Activated CD4-positive, alpha-beta memory T cell treated with anti-CD3 and anti-CD28 coated beads, Interleukin-2, amount 10 ng/mL, durations not matched to agents 7 days and 5 days (primary cell): ENCODE measurements around the gene ABCB6. TPM values are rescaled to one million over a fixed set of nuclear protein-coding genes. Genes with fewer than 3 reads are reported as not detected.

Experiments
- CTCF ChIA-PET: fragments of 350-600 bp; sonication (Branson Sonifier 250); formaldehyde crosslinking; loops from one replicate; lab custom pipeline; 2021; ENCODE audit warnings: antibody characterized with exemption, inconsistent platforms; lab: Charles Lee
- POLR2A ChIA-PET: fragments of 350-600 bp; sonication (Branson Sonifier 250); formaldehyde crosslinking; loops from one replicate; lab custom pipeline; 2021; ENCODE audit warnings: antibody characterized with exemption; lab: Charles Lee
- DNase-seq: peaks from one replicate; pipeline ENCODE4 v3.0.0-alpha.2; 2020
- H3K27ac Mint-ChIP-seq: one replicate; pipeline ENCODE4 v1.8.0; 2021; ENCODE audit warnings: mild to moderate bottlenecking, mixed read lengths
- H3K27me3 Mint-ChIP-seq: one replicate; pipeline ENCODE4 v1.8.0; 2021; ENCODE audit warnings: mixed read lengths
- H3K36me3 Mint-ChIP-seq: one replicate; pipeline ENCODE4 v1.8.0; 2021; ENCODE audit warnings: low read depth, mixed read lengths
- H3K4me1 Mint-ChIP-seq: one replicate; pipeline ENCODE4 v1.8.0; 2021; ENCODE audit warnings: mixed read lengths
- H3K4me3 Mint-ChIP-seq: one replicate; pipeline ENCODE4 v1.8.0; 2021; ENCODE audit warnings: mild to moderate bottlenecking, mixed read lengths
- H3K9me3 Mint-ChIP-seq: one replicate; pipeline ENCODE4 v1.8.0; 2021; ENCODE audit warnings: mixed read lengths
- total RNA-seq, 2 experiments: library from RNA; stranded (reverse); gene quantifications; one replicate each; pipeline ENCODE4 v1.2.3, GENCODE V29; 2021

The ABCB6 gene
- total RNA-seq, 2 experiments from 2014 or later: 15.2 to 17.9 TPM

DNA sequence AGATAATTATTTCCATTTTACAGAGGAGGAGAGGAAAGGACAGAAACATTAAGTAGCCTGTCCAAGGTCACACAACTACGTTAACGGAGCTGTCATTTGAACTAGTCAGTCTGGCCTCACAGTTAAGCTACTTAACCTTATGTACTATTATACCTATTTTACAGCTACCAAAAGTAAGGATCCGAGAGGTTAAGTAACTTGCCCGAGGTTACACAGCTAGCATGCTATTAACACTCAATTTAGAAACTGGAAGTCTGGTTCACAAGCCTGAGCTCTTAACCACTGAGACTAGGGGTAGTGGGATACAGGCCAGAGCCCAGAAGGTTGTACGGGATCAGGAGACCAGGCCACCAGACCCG, 26.0 kb upstream of the ABCB6 start:
- DNase-seq: no peak
- ChIA-PET POLR2A (interaction anchor here (0.6 to 15.2 kb wide), 17 partner anchors 9 to 143 kb away, joined by 3 to 425 read pairs (median 5); partner anchors contain the start of genes ABCB6, ANKZF1, ATG9A and CNPPD1), CTCF (interaction anchor here (0.9 to 3.7 kb wide), 12 partner anchors 10 to 351 kb away, joined by 3 to 32 read pairs (median 7); partner anchors contain the start of genes ANKZF1, ATG9A, CNPPD1 and DNAJB2)
- H3K4me3 Mint-ChIP-seq: peak overlapping the region; percentile 100
- peaks cover 60% of the 10 kb centered on the region for H3K4me1 Mint-ChIP-seq
- H3K9me3 Mint-ChIP-seq: no peaks in the 10 kb centered on the region
- H3K36me3 Mint-ChIP-seq: peaks cover 40% of the 10 kb centered on the region
- H3K27ac Mint-ChIP-seq: peak overlapping the region; percentile 81
- H3K27me3 Mint-ChIP-seq: no peaks in the 10 kb centered on the region

GRCh38 chr2:219243291-219243761, 24.6 kb upstream of the ABCB6 start:
- H3K36me3 Mint-ChIP-seq: peaks cover 31% of the 10 kb centered on the region
- peaks cover 46% of the 10 kb centered on the region for H3K4me1 Mint-ChIP-seq
- H3K4me3 Mint-ChIP-seq: peak overlapping the region; percentile 39
- DNase-seq: no peak
- no peaks in the 10 kb centered on the region for H3K27me3 Mint-ChIP-seq
- ChIA-PET CTCF (interaction anchor here (3.7 kb wide), 1 partner anchor 51 kb away, joined by 32 read pairs; no protein-coding TSS in a partner anchor), POLR2A (interaction anchor here (0.6 to 15.2 kb wide), 4 partner anchors 10 to 159 kb away, joined by 3 to 425 read pairs (median 40); partner anchors contain the start of genes ANKZF1, ATG9A, CNPPD1 and TUBA4A)
- H3K9me3 Mint-ChIP-seq: no peaks in the 10 kb centered on the region
- peak overlapping the region; percentile 56 for H3K27ac Mint-ChIP-seq

DNA sequence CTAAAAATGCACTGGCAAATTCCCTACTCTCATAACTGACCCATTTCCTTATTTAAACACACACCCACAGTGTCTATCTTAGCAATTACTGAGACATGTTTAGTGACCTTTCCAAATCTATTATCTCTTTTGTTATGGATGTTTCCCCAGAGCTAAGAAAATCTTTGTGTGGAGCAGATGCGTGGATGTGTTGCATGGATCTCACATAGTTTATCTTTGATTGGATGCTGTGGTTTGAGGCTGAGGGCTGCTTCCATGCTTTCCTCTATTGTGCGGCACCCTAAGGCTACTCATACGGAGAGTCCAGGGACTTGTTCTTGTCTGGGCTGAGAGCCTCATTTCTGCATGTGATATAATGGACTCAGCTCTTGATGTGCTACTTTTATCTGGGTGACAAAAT, 15.6 kb upstream of the ABCB6 start:
- no peak for DNase-seq
- Mint-ChIP-seq H3K36me3 (peaks cover 79% of the 10 kb centered on the region), H3K27me3 (no peaks in the 10 kb centered on the region), H3K27ac (no peak overlapping the region), H3K9me3 (no peaks in the 10 kb centered on the region), H3K4me1 (peaks cover 30% of the 10 kb centered on the region), H3K4me3 (no peak overlapping the region)
- ChIA-PET POLR2A (interaction anchor here (15.5 kb wide), 1 partner anchor 14 kb away, joined by 425 read pairs; the partner anchor contains the start of genes GLB1L, STK16, TUBA4A and TUBA4B), CTCF (no interaction called here)

DNA sequence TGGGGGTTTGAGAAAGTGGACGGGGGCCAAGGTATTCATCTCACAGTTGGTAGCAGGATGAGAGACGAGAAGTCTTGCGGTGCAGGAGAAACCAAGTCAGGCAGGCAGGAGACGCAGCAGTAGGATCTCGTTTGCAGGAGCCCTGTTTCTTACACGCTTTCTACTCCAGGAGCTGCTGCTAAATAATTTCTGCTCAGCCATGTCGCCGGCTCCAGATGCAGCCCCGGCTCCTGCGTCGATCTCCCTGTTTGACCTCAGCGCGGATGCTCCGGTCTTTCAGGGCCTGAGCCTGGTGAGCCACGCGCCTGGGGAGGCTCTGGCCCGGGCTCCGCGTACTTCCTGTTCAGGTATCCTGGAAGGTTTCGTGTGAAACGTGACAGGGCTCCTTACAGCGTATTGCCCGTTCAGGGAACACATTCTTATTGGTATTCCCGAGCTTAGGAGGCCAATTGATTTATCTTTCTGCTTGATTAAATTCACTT, 11.3 kb upstream of the ABCB6 start:
- DNase-seq: peak; percentile 56
- peaks cover 77% of the 10 kb centered on the region for H3K36me3 Mint-ChIP-seq
- peak overlapping the region; percentile 100 for H3K27ac Mint-ChIP-seq
- ChIA-PET POLR2A (interaction anchor here (0.6 to 15.5 kb wide), 14 partner anchors 9 to 825 kb away, joined by 3 to 425 read pairs (median 12); partner anchors contain the start of genes ABCB6, CNPPD1, DNAJB2 and GLB1L), CTCF (interaction anchor here (0.7 to 2.8 kb wide), 14 partner anchors 9 to 73 kb away, joined by 3 to 19 read pairs (median 5); partner anchors contain the start of genes DNAJB2, GLB1L, STK16 and TUBA4A)
- H3K9me3 Mint-ChIP-seq: no peaks in the 10 kb centered on the region
- peak overlapping the region; percentile 99 for H3K4me3 Mint-ChIP-seq
- peaks cover 55% of the 10 kb centered on the region for H3K4me1 Mint-ChIP-seq
- no peaks in the 10 kb centered on the region for H3K27me3 Mint-ChIP-seq

- Mint-ChIP-seq H3K36me3 (peaks cover 77% of the 10 kb centered on the region), H3K4me3 (peak within 1 kb of the TSS; percentile 99), H3K4me1 (peaks cover 56% of the 10 kb centered on the region), H3K27me3 (no peaks in the 10 kb centered on the region), H3K9me3 (no peaks in the 10 kb centered on the region), H3K27ac (peak within 1 kb of the TSS; percentile 100)
- peak; percentile 99 for DNase-seq
- CTCF ChIA-PET: interaction anchor here (0.8 to 2.8 kb wide), 14 partner anchors 12 to 73 kb away, joined by 3 to 19 read pairs (median 5); partner anchors contain the start of genes DNAJB2, GLB1L, STK16 and TUBA4A
- POLR2A ChIA-PET: interaction anchor here (0.8 to 15.5 kb wide), 19 partner anchors 9 to 71 kb away, joined by 3 to 425 read pairs (median 5); partner anchors contain the start of genes ABCB6, CNPPD1, DNAJB2 and GLB1L
Measured at GRCh38 chr2:219229305-219230058, 10.7 kb upstream of the ABCB6 start, which contains the start of the genes ANKZF1 and ATG9A. TSS of gene ANKZF1 (plus strand) at chr2:219229806. CDS start at chr2:219230258, 452 bp downstream. TSS of gene ATG9A (minus strand) at chr2:219229636. CDS start at chr2:219228024, 1,612 bp downstream.

DNA sequence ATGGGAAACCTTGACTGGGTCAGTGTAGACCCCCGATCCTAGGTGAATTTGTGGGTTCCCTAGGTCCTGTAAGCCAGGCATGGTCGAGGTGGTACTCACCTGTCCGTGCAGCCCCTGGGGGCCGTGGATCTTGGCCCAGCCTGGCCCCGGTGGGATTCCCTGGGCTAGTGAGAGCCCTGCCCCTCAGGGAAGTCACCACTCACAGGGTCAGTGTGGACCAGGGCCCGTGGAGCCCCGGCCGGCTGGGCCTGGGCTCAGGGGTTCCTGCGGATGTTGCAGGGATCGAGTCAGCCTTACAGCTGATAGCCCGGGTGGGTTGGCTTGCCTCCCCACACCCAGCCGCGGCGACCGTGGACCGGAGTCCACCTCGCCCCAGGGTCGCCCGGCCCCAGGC, 10.2 kb upstream of the ABCB6 start:
- H3K36me3 Mint-ChIP-seq: peaks cover 77% of the 10 kb centered on the region
- ChIA-PET POLR2A (interaction anchor here (0.8 to 15.5 kb wide), 17 partner anchors 10 to 70 kb away, joined by 3 to 425 read pairs (median 7); partner anchors contain the start of genes ABCB6, CNPPD1, DNAJB2 and GLB1L), CTCF (interaction anchor here (0.8 to 2.8 kb wide), 8 partner anchors 11 to 72 kb away, joined by 3 to 19 read pairs (median 4); partner anchors contain the start of gene DNAJB2)
- no peaks in the 10 kb centered on the region for H3K9me3 Mint-ChIP-seq
- H3K27ac Mint-ChIP-seq: peak overlapping the region; percentile 68
- peak overlapping the region; percentile 99 for H3K4me3 Mint-ChIP-seq
- peaks cover 56% of the 10 kb centered on the region for H3K4me1 Mint-ChIP-seq
- no peak for DNase-seq
- H3K27me3 Mint-ChIP-seq: no peaks in the 10 kb centered on the region

DNA sequence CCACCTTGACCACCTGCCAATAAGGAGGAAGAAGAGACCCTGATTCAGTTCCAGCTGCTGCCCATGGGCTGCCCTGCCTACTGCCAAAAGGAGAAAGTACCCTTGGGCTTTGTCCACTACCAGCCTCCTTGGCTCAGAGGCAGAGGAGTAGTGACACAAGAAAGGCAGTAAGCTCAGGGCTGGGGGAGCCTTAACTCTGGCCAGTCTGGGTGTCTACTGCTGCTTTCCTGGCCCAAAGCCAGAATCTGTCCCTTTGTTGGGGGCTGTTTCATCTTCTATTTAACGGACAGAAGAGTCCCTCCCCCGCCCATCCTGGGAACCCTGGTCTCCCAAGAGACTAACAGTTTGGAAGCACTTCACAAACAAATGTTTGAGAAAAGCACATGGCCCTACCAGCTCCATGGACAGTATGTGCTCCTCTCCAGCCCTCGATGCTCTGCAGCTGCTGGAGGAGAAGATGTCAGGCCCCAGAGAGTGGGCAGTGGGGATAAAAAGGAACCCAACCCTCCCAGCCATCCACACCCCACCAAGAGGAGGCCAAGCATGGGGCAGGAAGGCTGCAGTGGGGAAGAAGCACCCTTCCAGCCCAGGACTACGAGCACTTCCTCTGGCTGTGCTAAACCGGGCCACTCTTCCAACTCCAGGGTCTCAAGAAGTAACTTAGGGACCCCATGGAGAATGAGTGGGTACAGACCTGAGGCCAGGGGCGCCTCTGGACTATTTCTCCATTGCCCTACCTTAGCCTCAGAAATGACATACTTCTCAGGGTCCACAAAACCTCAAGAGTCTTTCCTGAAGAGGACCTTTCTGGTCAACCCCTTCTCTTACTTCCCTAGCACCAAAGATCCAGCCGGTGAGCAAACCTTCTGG, 9.5 kb upstream of the ABCB6 start:
- ChIA-PET POLR2A (interaction anchor here (0.8 to 15.5 kb wide), 18 partner anchors 9 to 67 kb away, joined by 3 to 425 read pairs (median 8); partner anchors contain the start of genes ABCB6, CNPPD1, DNAJB2 and GLB1L), CTCF (interaction anchor here (0.8 to 2.8 kb wide), 9 partner anchors 11 to 71 kb away, joined by 3 to 19 read pairs (median 4); partner anchors contain the start of genes DNAJB2, GLB1L and STK16)
- no peaks in the 10 kb centered on the region for H3K9me3 Mint-ChIP-seq
- no peaks in the 10 kb centered on the region for H3K27me3 Mint-ChIP-seq
- peaks cover 54% of the 10 kb centered on the region for H3K4me1 Mint-ChIP-seq
- peaks cover 77% of the 10 kb centered on the region for H3K36me3 Mint-ChIP-seq
- peak overlapping the region; percentile 99 for H3K4me3 Mint-ChIP-seq
- DNase-seq: no peak
- peak overlapping the region; percentile 68 for H3K27ac Mint-ChIP-seq

GRCh38 chr2:219225350-219225749, 6.6 kb upstream of the ABCB6 start:
- Mint-ChIP-seq H3K27ac (no peak overlapping the region), H3K9me3 (no peaks in the 10 kb centered on the region), H3K4me3 (no peak overlapping the region), H3K36me3 (peaks cover 79% of the 10 kb centered on the region), H3K27me3 (no peaks in the 10 kb centered on the region), H3K4me1 (peaks cover 32% of the 10 kb centered on the region)
- DNase-seq: no peak
- CTCF ChIA-PET: interaction anchor here (1.3 kb wide), 1 partner anchor 70 kb away, joined by 6 read pairs; no protein-coding TSS in a partner anchor
- POLR2A ChIA-PET: interaction anchor here (2.1 to 15.5 kb wide), 2 partner anchors 23 to 48 kb away, joined by 8 to 425 read pairs; partner anchors contain the start of genes CNPPD1, GLB1L, STK16 and TUBA4A

DNA sequence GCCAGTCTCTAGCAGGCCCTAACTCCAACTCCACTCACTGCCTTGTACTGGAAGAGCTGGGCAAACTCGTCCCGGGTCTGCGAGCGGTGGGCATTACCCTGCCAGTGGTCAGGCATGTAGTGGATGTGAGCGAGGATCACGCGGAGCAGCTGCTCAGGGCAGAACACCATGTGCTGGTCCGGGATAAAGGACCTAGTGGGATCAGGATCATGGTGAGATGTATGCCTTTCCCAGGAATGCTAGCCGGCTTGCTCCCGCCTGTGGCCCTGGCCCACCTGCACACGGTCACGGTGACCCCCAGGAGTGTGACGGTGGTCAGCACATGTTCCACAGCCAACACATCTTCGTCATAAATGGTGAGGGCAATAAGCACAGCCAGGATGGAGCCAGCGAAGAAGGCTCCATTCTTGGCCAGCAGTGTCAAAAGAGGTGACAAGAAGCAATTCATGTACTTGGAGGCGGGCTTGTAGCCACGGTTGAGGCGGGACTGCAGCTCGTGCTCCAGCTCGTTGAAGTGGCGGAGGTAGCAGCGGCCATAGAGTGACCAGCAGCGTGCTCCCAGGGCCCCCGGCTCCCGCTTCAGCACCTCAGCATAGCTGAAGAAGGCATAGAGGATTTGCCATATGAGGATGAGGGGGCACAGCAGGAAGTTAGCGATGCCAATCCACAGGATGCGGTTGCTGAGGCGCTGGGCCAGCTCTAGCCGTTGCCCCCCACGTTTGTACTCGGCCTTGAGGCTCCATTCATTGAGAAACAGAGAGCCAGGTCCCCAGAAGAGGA, 5.3 kb upstream of the ABCB6 start:
- H3K4me3 Mint-ChIP-seq: no peak overlapping the region
- peaks cover 35% of the 10 kb centered on the region for H3K4me1 Mint-ChIP-seq
- no peak for DNase-seq
- no peaks in the 10 kb centered on the region for H3K9me3 Mint-ChIP-seq
- H3K27ac Mint-ChIP-seq: no peak overlapping the region
- CTCF ChIA-PET: interaction anchor here (1.0 to 1.3 kb wide), 2 partner anchors 12 to 71 kb away, joined by 4 to 6 read pairs; no protein-coding TSS in a partner anchor
- POLR2A ChIA-PET: interaction anchor here (0.6 to 2.1 kb wide), 2 partner anchors 15 to 47 kb away, joined by 3 to 8 read pairs; partner anchors contain the start of gene CNPPD1
- no peaks in the 10 kb centered on the region for H3K27me3 Mint-ChIP-seq
- peaks cover 79% of the 10 kb centered on the region for H3K36me3 Mint-ChIP-seq

DNA sequence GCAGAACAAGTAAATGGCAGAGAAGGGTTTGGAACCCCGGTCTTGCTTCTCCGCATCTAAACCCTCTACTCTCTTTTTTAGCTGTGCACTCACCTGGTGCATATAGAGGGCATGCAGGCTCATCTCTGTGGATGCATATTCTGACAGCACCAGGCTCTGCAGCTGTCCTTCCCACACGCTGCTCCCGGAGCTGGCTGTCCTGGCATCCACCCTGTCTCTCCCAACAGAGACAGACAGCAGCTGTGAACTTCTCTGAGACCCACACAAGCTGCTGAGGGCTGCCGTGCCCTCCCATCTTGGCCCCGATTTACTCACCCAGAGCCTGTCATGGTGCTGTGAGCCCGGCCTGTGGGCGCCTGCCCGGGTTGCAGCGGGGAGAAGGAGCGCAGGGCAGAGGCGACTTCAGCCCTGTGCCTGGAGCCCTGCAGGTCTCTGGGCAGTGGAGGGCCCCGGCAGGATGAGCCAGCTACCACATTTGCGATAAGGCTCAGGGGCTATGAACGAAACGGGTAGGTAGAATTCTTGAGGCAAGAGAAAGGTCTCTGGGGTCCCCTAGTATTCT, 3.3 kb upstream of the ABCB6 start:
- no peak overlapping the region for H3K27ac Mint-ChIP-seq
- H3K36me3 Mint-ChIP-seq: peaks cover 72% of the 10 kb centered on the region
- peaks cover 32% of the 10 kb centered on the region for H3K4me1 Mint-ChIP-seq
- no peak for DNase-seq
- H3K9me3 Mint-ChIP-seq: no peaks in the 10 kb centered on the region
- no peaks in the 10 kb centered on the region for H3K27me3 Mint-ChIP-seq
- POLR2A ChIA-PET: interaction anchor here (0.7 to 7.4 kb wide), 3 partner anchors 7 to 32 kb away, joined by 3 to 85 read pairs (median 6); partner anchors contain the start of genes ANKZF1, ATG9A, GLB1L and STK16
- CTCF ChIA-PET: interaction anchor here (1.4 kb wide), 1 partner anchor 73 kb away, joined by 3 read pairs; no protein-coding TSS in a partner anchor
- no peak overlapping the region for H3K4me3 Mint-ChIP-seq
